Right renal cortex interstitium (tissue), 3 donors: Measurements from ENCODE around the gene ARMC5. TPM values are rescaled to one million over a fixed set of nuclear protein-coding genes. Genes with fewer than 3 reads are reported as not detected.
"Not testable (repeated sequence)": the region's sequence is repeated elsewhere in the genome, so short reads cannot be mapped to it uniquely, and the experiment has no call there.

ENCODE experiments used
- DNase-seq, 3 donors: peaks; one replicate each; pipeline ENCODE4 v3.0.0-alpha.2; 2013; ENCODE audit warnings: low read depth in 3 of 3, low spot score in 2 of 3
- polyA plus RNA-seq, 3 donors: library from polyadenylated mRNA; unstranded; fragments of 120-200 nt; gene quantifications; one replicate each; pipeline ENCODE4 v1.2.1, GENCODE V29; 2013; ENCODE audit not compliant: insufficient read length in 3 of 3

The ARMC5 gene
- polyA plus RNA-seq, 3 donors: 9.2 to 10.8 (median 9.4) TPM

GRCh38 chr16:31476303-31477219 is 17.3 kb downstream of the ARMC5 start:
- no peak for DNase-seq

- DNase-seq: no peak
These were observed 18.2 kb downstream of the ARMC5 start for GRCh38 chr16:31477220-31478216.

GRCh38 chr16:31478956-31479355 is 19.7 kb downstream of the ARMC5 start:
- DNase-seq: no peak

- DNase-seq: no peak
These were observed 20.4 kb downstream of the ARMC5 start for GRCh38 chr16:31479751-31480150.

GRCh38 chr16:31480851-31481536 is 21.7 kb downstream of the ARMC5 start:
- DNase-seq: no peak

GRCh38 chr16:31483081-31483480 is 23.8 kb downstream of the ARMC5 start, which contains the start of gene SLC5A2:
TSS of gene SLC5A2 (plus strand) at chr16:31483123. CDS start at chr16:31483137, 14 bp downstream.
- DNase-seq: no peak

GRCh38 chr16:31484048-31484447 is 24.7 kb downstream of the ARMC5 start:
- DNase-seq: not testable (repeated sequence)

- no peak for DNase-seq
These were observed 25.3 kb downstream of the ARMC5 start for GRCh38 chr16:31484491-31485171.

GRCh38 chr16:31485571-31485970 is 26.3 kb downstream of the ARMC5 start:
- no peak for DNase-seq

GRCh38 chr16:31486045-31486444 is 26.7 kb downstream of the ARMC5 start:
- DNase-seq: no peak

- DNase-seq: no peak
These were observed 27.9 kb downstream of the ARMC5 start for GRCh38 chr16:31487071-31487719.

- DNase-seq: no peak
These were observed 28.6 kb downstream of the ARMC5 start for GRCh38 chr16:31487720-31488467.

- DNase-seq: no peak
These were observed 29.4 kb downstream of the ARMC5 start for GRCh38 chr16:31488468-31489297.

- DNase-seq: no peak
These were observed 29.9 kb downstream of the ARMC5 start for GRCh38 chr16:31489298-31489564.

- no peak for DNase-seq
These were observed 30.6 kb downstream of the ARMC5 start for GRCh38 chr16:31489616-31490584.

- no peak for DNase-seq
These were observed 32.6 kb downstream of the ARMC5 start for GRCh38 chr16:31491778-31492418.
